AML-193 (cell line): Measurements from ENCODE around the gene STAG3.
A peak's percentile ranks its signal among the peaks of the same experiment; 100 is the strongest.
"Not testable (repeated sequence)": the region's sequence is repeated elsewhere in the genome, so short reads cannot be mapped to it uniquely, and the experiment has no call there.

Source experiments
- DNase-seq, 2 experiments: peaks; one replicate each; lab custom pipeline; 2025; lab: John Stamatoyannopoulos, UW

STAG3 gene

GRCh38 chr7:100174582-100174981, 3.1 kb upstream of the STAG3 start:
- no peak for DNase-seq

GRCh38 chr7:100175296-100175935, 2.3 kb upstream of the STAG3 start:
- DNase-seq = no peak

- DNase-seq = no peak
Measured at GRCh38 chr7:100176096-100177044, 1.3 kb upstream of the STAG3 start.

- not testable (repeated sequence) for DNase-seq
Measured at GRCh38 chr7:100180084-100180483, 2.4 kb downstream of the STAG3 start.

GRCh38 chr7:100182616-100183015, 4.9 kb downstream of the STAG3 start:
- DNase-seq = not testable (repeated sequence)

- not testable (repeated sequence) for DNase-seq
Measured at GRCh38 chr7:100183090-100183489, 5.4 kb downstream of the STAG3 start.

- no peak for DNase-seq
Measured at GRCh38 chr7:100185726-100186125, 8.0 kb downstream of the STAG3 start.

GRCh38 chr7:100189061-100189460, 11.3 kb downstream of the STAG3 start:
- no peak for DNase-seq

GRCh38 chr7:100190048-100190711, 12.5 kb downstream of the STAG3 start:
- DNase-seq = peak; percentile 32 to 37

- DNase-seq = peak; percentile 3 to 22
Measured at GRCh38 chr7:100191775-100192174, 14.1 kb downstream of the STAG3 start.

GRCh38 chr7:100192281-100192862, 14.7 kb downstream of the STAG3 start:
- DNase-seq = not testable (repeated sequence)

GRCh38 chr7:100192969-100193368, 15.3 kb downstream of the STAG3 start:
- DNase-seq = no peak

GRCh38 chr7:100195222-100195621, 17.5 kb downstream of the STAG3 start:
- DNase-seq = no peak

GRCh38 chr7:100195901-100196322, 18.2 kb downstream of the STAG3 start:
- DNase-seq = not testable (repeated sequence)

GRCh38 chr7:100198266-100198665, 20.5 kb downstream of the STAG3 start:
- DNase-seq = no peak

- DNase-seq = no peak
Measured at GRCh38 chr7:100200693-100201092, 23.0 kb downstream of the STAG3 start.

- DNase-seq = no peak
Measured at GRCh38 chr7:100204454-100204853, 26.7 kb downstream of the STAG3 start.

GRCh38 chr7:100208911-100209408, 31.2 kb downstream of the STAG3 start:
- DNase-seq = no peak

GRCh38 chr7:100209493-100209892, 31.8 kb downstream of the STAG3 start:
- DNase-seq = no peak

- no peak for DNase-seq
Measured at GRCh38 chr7:100210805-100211204, 33.1 kb downstream of the STAG3 start.

- no peak for DNase-seq
Measured at GRCh38 chr7:100211342-100211780, 33.6 kb downstream of the STAG3 start.
